ENCODE data around the gene TRMT11.

TRMT11 gene

DNA sequence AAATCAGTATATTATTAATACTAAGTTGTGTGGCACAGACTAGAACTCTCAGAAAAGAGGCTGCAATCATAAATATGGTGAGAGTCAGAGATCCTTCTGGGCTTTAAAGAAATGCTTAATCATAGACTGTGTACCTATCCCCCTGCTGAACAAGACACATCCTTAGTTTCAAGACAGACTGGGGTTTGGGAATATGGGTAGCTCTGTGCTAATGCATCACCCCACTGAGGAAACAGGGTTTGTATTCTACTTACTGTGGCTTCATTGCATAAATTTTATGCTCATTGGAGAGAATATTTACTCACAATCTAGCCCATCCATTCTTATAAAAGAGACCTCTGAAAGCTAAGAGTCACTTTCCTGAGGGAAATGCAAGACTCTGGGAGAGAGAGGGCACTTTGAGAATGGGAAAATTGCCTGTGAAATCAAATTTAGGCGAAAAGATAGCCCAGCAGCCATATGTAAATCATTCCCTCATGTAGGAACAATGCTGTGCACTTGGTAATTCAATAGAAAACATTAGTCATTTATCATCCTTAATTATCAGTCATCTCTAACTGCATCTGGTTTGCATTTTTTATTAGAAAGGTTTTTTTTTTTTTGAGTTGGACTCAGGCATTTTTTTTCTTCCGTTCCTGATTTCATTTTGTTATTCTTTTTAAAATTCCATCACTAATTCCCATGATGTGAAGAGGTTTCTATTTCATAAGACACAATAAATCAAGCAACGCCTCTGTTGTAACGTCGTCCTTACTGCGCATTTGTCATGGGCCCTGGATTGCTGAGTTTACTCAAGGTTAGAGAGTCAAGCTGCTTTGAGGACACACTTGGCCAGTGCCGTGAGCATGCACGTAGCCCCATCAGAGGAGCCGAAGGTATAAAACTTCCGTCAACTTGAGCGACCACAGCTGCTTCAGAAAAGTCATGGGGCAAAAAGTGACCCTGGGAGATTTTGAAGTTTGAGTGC, 91.8 kb downstream of the TRMT11 start:
- DNase-seq: no peak

DNA sequence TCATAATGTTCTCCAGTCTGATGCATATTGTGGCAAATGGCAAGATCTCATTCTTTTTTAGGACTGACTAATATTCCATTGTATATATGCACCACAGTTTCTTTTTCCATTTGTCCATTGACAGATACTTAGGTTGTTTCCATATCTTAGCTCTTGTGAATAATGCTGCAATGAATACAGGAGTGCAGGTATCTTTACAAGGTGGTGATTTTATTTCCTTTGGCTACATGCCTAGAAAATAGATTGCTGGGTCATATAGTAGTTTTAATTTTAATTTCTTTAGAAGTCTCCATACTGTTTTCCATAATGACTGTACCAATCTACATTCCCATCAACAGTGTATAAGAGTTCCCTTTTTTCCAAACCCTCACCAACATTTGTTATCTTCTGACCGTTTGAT, 97.5 kb downstream of the TRMT11 start:
- DNase-seq: no peak

- no peak for DNase-seq
Observed at GRCh38 chr6:126086560-126086959, 100.2 kb downstream of the TRMT11 start.

Data from NCI-H2107 (cell line).